HG02678 (cell line): ENCODE measurements around the gene RTEL1.
A peak's percentile ranks its signal among the peaks of the same experiment; 100 is the strongest.
"Not testable (repeated sequence)": the region's sequence is repeated elsewhere in the genome, so short reads cannot be mapped to it uniquely, and the experiment has no call there.

ENCODE experiments used
- ATAC-seq: cut with Tn5 transposase; IDR thresholded peaks from one replicate; pipeline ENCODE4 v1.9.1; 2021; ENCODE audit warnings: mild to moderate bottlenecking, moderate library complexity; ENCODE audit not compliant: unreplicated experiment

RTEL1 gene

DNA sequence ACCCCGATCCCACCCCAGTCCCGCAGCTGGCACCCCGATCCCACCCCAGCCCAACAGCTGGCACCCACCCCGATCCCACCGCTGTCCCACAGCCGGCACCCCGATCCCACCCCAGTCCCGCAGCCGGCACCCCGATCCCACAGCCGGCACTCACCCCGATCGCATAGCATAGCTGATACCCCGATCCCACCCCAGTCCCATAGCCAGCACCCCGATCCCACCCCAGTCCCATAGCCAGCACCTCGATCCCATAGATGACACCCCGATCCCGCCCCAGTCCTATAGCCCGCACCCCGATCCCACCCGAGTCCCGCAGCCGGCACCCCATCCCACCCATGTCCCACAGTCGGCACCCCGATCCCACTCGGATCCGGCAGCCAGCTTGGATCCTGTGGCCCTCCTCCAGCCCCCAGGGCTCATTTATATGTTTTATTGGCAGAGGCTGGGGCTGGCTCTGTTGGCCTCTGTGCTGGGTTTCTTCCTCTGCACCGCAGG is 30.3 kb upstream of the RTEL1 start:
- no peak for ATAC-seq

DNA sequence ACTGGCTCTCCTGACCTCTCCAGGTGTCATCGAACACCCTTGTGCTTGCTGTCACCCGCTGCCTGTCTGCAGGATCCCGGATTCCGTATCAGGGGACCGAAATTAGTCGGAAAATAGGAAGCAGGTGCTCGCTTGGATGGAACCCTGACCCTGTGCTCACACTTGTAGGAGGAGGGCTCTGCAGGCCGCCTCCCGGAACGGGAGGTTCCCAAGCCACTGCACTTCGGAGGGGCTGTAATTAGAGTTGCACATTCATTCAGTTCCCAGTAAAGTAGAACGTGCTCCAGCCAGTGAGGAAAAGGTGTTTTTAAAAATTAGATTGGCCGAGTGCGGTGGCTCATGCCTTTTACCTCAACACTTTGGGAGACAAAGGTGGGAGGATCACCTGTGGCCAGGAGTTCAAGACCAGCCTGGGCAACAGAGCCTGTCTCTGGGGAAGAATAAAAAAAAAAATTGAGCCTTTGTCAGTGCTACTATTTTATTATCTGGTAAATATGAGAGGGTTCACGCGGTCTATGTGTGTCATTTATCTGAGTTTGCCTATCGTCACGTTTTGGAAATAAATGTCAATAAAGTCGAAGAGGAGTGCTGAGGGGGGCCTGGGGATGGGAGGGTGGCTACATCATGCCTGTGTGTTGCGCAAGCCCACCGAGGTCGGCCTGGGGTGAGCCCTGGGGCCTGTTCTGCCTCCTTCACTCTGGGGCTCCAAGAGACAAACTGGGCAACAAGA is 29.7 kb upstream of the RTEL1 start:
- ATAC-seq = no peak

DNA sequence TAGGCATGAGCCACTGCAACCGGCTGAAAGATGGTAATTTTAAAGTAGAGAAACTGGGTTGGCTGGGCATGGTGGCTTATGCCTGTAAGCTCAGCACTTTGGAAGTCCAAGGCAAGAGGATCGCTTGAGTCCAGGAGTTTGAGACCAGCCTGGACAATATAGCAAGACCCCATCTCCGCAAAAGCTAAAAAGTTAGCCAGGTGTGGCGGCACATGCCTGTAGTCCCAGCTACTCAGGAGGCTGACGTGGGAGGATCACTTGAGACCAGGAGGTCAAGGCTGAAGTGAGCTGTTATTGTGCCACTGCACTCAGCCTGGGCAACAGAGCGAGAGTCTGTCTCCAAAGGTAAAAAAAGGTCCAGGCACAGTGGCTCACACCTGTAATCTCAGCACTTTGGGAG is 27.2 kb upstream of the RTEL1 start:
- ATAC-seq = not testable (repeated sequence)

DNA sequence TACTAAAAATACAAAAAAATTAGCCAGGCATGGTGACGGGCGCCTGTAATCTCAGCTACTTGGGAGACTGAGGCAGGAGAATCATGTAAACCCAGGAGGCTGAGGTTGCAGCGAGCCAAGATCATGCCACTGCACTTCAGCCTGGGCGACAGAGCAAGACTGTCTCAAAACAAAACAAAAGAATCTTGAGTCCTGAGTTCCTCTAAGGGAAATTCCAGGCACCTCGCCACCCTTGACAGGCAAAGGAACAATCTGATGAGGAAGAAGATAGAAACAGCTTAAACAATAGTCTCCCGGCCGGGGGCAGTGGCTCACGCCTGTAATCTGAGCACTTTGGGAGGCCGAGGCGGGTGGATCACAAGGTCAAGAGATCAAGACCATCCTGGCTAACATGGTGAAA is 26.7 kb upstream of the RTEL1 start:
- ATAC-seq = not testable (repeated sequence)

DNA sequence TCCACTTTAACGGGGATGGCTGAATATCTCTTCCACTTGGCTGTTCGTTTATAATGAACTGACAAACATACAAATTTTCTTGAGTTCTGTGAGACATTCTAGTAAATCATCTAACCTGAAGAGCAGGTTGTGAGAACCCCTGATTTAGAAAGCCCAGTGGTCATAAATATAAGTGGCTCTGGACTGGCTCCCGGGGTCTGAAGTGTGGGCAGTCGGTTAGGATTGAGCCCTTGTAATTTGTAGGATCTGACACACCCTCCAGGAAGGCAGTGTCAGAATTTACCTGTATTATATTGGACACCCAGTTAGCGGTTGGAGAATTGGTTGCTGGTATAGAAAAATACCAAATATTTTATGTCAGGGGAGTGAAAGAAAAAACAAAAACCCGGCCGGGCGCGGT is 24.4 kb upstream of the RTEL1 start:
- no peak for ATAC-seq

DNA sequence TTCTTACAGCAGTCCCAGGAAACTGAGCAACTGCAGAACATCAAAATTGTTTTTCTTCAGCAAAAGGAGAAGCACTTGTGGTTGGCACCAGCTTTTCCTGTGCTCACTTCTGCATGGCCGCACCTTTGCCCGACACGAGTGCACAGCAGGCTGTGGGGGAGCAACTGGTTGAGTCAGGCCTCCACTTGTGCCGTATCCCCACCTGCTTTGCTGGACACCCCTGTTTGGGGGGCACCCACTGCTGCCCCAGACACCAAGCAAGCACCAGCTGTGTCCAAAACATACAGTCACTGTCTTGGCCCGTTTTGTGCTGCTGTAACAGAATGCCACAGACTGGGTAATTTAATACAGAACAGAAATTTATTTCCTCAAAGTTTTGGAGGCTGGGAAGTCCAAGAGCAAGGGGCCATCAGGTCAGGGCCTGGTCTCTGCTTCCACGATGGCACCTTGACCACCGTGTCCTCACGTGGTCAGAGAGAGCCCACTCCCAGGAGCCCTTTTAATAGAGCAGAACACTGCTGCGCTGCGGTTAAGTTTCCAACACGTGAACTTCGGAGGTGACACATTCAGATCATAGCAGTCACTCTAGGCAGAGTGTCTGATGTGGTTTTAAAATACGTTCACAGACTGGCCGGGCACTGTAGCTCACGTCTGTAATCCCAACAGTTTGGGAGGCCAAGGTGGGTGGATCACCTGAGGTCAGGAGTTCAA is 22.5 kb upstream of the RTEL1 start:
- ATAC-seq = no peak

DNA sequence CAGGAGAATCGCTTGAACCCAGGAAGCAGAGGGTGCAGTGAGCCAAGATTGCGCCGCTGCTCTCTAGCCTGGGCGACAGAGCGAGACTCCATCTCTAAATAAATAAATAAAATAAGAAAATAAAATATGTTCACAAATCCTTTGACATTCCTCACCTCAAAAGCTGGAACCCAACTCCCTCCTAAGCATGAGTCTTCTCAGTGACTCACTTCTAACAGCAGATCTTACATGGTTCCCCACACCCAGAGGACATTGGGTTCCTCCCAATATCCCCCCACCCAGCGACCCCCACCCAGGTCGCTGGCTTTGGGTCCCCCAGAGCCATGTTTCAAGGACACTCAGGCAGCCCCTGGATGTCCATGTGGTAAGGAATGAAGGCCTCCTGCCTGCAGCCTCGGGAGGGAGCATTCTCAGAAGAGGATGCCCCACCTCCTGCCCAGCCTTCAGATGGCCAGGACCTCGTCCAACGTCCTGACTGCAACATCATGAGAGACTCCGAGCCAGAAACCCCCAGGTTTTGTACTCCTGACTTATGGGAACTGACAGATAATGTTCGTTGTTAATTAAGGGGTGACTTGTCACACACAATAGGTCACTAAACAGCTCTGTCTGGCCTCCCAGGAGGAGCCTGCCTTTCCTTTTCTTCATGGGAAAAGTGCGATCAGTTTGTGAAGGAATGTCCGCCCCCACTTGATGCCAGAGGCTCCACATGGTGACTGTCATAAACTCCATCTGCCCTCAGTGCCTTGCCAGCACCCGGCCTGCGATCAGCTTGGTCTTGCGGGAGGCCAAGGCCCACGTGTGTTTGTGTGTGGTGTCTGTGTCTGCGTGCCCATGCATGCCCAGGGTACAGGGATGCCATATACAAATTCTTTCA is 21.1 kb upstream of the RTEL1 start:
- no peak for ATAC-seq

DNA sequence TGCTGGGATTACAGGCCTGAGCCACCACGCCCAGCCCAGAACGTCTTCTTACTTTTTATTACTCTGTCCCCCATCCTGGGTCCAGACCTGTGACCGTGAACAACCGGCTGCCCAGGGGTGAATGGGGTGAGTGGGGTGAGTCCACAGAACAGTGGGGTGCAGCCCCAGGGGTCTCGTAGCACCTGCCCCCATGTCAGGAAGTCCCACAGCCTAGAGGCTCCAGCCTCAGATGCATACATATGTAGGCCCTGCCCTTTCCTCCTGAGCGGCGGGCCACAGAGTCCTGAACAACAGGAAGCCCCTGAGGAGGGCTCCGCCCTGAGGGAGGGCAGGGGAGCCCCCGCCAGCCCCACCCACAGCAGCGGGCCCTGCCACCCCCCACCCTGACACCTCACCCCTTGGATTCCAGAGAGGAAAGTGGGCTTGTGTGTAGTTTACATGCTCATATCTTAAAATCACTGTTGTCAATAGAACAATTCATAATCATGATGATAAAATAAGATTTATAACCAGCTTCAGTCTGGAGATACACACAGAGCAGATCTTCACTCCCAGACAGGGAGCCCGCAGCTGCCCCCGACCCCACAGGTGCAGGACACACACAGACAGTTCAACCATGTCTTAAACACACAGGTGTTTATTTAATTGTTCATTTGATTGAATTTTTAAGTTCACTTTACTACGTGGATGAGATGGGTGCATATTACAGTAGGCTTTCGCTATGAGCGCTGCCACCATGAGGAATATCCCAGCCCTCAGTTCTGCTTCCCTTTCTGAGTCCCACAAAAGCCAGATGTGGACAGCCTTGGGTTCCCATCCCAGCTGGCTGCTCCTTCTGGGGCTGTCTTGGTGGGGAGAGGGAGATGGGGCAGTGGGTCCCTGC is 18.8 kb upstream of the RTEL1 start:
- ATAC-seq = no peak

DNA sequence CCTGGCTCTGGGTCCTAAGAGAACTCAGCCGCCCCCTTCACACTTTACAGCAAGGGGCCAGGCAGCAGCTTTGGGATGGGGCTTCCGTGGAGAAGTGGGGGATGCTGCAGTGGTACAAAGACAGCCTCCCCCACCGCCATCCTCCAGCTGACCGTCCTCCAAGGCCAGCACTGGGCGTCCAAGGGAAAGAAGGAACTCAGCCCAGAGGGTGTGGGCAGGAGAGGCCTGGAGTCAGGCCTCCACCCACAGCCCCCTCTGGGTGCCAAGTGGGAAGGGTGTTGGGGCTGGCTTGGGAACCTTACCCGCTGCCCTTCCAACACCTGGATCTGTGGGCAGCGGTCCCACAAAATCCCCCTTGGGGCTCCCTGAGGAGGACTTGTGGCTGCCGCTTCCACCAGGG is 18.0 kb upstream of the RTEL1 start:
- ATAC-seq = no peak

DNA sequence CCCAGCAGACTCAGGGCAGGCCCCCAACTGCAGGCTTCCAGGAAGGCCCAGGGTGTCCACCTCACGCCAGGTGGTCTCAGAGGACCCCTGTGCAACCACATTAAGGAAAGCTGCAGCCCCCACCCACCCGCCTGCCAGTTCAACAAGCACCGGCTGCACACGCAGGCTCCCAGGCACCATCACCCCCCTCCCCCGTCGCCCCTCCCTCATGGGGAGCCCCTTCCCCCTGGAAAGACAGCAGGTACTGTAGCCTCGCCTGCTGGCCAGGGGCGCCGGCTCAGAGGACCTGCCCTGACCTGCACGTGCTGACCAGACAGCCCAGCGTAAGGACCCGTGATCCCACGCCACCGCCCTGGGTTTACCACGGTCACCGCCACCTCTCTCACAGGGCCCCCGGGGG is 17.4 kb upstream of the RTEL1 start:
- not testable (repeated sequence) for ATAC-seq

DNA sequence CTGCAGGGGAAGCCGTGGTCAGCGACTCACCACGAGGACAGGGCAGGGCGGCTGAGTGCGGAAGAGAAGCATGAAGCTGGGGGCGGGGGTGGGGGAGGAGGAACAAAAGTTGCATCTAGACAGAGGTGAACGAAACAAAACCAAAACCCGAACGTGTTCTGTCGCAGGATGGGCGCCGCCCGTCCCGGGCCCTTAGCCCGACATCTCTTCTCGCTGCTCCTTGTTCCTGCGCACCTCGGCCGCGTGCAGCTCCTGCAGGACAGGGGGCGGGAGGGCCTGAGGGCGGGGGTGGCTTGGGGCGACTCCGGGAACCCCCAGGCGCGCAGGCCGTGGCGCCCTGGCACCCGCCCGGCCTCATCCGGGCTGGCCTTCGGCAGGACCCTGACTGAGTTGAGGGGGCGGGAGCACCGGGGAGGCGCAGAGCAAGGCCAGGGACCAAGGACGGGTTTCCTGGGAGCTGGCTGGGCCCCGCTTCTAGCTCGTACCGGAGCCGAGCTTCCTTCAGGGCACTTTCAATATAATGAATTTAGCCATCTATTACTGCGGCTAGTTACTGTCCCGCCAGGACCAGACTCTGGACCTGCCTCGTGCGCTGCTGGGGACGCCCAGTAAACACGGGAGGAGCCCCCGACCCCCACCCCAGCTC is 16.8 kb upstream of the RTEL1 start:
- peak; percentile 20 for ATAC-seq

DNA sequence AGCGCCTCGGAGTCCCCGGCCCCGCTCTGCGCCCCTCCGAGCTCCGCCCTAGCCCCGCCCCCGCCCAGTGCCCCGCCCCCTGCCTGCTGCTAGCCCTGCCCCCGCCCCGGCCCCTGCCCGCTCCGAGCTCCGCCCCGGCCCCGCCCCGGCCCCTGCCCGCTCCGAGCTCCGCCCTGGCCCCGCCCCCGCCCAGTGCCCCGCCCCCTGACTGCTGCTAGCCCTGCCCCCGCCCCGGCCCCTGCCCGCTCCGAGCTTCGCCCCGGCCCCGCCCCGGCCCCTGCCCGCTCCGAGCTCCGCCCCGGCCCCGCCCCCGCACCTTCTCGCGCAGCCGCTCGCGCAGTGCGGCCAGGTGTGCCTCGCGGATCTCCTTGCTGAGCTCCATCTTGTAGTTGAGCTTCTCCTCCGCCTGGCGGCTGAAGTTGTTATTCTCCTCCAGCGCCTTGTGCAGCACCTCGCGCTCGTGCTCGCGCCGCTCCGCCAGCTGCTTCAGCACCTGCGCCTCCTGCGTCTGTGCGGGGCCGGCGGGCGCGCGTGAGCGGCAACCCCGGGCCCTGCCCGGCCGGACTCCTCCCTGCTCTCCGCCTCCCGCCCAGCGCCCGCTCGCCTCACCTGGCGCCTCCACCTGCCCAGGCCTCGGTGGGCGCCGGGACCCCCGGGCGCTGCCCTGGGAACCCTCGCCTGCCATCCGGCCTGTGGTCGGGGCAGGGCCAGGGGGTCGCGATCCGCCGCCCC is 16.2 kb upstream of the RTEL1 start:
- ATAC-seq = peak; percentile 72

DNA sequence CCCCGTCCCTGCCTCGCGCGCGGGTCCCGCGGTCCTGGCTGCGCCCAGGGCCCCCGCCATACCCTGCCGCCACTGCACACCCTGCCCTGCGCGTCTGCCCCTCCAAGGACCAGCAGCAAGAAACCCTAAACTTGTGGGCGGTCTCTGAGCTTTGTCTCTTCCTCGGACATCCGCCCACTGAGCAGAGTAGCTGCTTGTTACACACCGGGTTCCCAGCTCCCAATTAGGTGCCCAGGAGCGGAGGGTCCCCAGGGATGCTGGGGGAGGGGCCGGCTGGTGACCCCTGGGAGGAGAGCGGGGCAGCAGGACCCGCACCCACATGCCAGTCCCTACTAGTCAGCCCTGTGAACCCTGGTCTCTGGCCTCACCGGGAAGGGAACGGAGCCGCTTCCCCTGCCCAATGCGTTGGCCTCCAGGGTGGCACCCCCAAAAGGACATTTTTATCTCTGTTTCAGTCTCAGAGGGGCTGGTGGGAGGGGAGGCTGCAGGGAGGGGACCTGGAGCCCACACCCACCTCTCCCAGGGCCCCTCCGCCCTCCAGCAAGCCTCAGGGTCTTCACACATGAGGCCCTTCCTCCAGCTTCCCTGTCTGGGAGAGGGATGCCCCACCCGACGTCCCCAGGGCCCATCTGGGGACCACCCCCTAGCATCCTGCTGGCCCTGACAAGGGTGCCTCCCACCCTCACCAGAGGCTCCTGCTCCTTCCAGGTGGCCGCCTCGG is 15.4 kb upstream of the RTEL1 start:
- ATAC-seq = no peak

DNA sequence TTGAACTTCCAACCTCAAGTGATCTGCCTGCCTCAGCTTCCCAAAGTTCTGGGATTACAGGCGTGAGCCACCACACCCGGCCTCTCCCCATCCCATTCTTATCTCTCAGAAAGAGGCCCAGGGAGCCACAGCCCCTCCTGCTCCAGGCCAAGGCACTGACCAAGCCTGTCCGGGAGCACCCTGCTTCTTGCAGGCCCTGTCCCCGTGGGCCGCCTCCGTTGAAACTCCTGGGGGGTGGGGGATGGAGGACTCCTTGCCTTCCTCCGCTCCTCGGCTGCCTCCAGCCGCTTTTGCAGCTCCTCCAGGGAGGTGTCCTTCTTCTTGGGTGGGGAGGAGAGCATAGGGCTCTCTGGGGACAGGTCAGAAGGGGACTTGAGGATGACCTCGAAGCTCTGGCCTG is 14.6 kb upstream of the RTEL1 start:
- ATAC-seq = no peak

DNA sequence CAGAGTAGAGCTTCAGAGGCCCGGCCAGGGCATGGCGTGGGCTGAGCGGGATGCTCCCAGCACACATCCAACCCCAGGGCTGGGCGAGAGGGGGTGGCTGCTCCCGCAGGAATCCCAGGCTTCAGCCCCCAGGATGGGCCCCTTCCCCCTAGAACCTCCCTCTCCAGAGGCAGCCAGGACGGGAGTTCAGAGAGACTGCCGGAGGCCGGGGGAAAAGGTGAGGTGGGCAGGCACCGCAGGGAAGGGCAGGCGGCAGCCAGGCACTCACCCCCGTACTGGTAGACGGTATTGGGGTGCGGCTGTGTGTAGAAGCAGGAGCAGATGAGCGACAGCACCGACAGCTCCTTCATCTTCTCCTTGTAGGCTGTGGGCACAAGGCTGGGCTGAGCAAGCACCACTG is 14.2 kb upstream of the RTEL1 start:
- no peak for ATAC-seq

DNA sequence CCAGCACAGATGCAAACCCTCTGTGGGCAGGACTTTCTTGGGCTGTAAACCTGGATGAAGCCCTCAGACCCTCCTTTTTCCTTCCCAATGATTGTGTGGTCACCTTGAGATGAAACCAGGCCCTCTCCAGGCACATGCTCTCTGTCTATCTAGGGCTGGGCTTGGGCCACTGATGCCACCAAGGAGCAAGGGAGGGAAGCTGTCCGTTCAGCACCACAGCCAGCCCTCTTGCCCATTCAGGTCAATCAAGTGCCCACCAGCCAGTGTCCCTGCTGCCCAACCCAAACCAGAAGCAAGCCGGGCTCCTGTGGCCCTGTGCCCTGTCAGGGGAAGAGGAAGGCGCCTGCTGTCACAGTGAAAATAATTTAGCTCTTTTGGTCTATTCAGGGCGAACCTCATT is 12.9 kb upstream of the RTEL1 start:
- ATAC-seq = no peak

DNA sequence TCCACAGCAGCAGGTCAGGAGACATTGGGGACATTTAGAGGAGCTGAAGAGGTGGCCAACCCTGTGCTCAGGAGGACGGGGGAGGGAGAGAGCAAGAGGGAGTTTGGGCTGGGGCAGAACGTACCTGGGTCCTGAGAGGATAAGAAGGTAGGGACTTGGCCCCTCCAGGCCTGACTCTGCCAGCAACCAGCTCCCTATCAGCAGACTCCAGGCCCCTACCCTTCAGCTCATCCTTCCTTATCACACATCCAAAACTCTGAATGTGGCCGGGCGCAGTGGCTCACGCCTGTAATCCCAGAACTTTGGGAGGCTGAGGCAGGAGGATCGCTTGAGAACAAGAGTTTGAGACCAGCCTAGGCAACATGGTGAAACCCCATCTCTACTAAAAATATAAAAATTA is 9.9 kb upstream of the RTEL1 start:
- no peak for ATAC-seq

DNA sequence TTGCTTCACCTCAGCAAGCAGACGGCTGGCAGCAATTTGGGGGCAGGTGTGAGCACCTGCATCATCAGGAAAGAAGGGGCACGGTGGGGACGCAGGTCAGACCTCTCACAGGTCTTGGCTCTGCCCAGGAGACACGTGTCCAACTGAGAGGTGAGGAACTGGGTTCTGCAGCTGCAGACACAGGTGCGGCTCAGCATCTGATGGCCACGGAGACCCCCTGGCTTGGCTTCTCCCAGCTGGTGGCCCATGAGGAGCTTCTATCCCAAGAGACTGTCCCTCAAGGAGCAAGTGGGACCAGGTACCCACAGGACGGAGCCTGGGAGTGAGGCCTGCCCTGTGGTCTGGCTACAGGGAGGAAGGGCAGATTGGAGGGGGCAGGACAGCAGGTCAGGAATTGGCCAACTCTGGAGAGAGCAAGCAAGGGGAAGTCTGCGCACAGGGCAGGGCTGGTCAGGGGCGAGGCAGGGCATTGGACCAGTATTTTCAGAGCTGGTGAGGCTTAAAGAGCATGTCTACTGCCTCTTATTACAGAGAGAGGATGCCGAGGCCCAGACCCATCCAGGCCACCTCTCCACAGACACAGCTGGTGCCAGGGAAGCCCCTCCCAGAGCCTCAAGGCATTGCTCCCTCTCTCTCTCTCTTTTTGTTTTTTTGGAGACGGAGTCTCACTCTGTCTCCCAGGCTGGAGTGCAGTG is 9.1 kb upstream of the RTEL1 start:
- ATAC-seq = no peak
